Activated CD8-positive, alpha-beta memory T cell treated with anti-CD3 and anti-CD28 coated beads, Interleukin-2, amount 50 U/mL, for 1 hour (primary cell): ENCODE data around the gene MRPS14.
"Not testable (repeated sequence)": the region's sequence is repeated elsewhere in the genome, so short reads cannot be mapped to it uniquely, and the experiment has no call there.

ENCODE experiments used
- DNase-seq: peaks from one replicate; pipeline ENCODE4 v3.0.0-alpha.2; 2020; ENCODE audit errors: extremely low read depth

The MRPS14 gene

GRCh38 chr1:175023922-175024242 is 657 bp upstream of the MRPS14 start:
- not testable (repeated sequence) for DNase-seq

- DNase-seq, result no peak
Measured at GRCh38 chr1:175019524-175019923, 3.7 kb downstream of the MRPS14 start.

GRCh38 chr1:175015243-175015642 is 8.0 kb downstream of the MRPS14 start:
- DNase-seq, result no peak

- no peak for DNase-seq
Measured at GRCh38 chr1:175013445-175013844, 9.8 kb downstream of the MRPS14 start.

DNA sequence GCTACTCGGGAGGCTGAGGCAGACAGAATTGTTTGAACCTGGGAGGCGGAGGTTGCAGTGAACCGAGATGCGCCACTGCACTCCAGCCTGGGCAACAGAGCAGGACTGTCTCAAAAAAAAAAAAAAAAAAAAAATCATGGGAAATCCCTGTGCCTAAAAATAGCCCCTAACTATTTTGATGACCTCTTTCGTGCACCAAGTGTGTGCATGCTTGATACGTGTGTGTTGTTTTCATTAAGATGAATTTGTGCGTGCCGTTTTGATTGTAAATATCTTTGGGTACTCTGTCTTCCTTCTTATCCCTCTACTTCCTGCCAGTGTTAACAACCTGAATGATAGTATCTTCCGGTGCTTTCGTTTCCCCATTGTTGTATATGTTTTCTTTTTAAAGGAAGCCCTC is 13.7 kb downstream of the MRPS14 start:
- DNase-seq, result no peak

- no peak for DNase-seq
Measured at GRCh38 chr1:175005085-175005783, 18.0 kb downstream of the MRPS14 start.

DNA sequence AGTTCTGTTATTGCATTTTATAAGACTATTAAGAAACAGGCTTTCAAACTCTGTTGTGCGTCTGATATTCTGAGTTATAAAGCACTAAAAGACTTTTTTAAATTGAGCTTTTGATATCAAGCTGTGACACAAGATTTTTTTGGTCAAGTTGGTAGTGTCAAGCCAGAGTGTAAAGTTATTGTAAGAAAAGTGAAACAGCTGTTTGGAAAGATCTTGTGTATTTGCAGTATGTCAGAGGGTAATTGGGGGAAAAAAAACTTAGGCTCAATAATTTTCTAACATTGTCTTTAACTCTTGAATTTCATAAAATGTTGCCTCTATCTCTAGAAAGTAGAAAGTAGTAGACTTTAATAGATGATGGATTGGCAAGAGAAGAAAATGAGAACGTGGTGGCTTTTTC is 19.7 kb downstream of the MRPS14 start:
- DNase-seq, result no peak

- DNase-seq, result no peak
Measured at GRCh38 chr1:175002910-175003517, 20.2 kb downstream of the MRPS14 start.

GRCh38 chr1:175000697-175001187 is 22.5 kb downstream of the MRPS14 start:
- no peak for DNase-seq

DNA sequence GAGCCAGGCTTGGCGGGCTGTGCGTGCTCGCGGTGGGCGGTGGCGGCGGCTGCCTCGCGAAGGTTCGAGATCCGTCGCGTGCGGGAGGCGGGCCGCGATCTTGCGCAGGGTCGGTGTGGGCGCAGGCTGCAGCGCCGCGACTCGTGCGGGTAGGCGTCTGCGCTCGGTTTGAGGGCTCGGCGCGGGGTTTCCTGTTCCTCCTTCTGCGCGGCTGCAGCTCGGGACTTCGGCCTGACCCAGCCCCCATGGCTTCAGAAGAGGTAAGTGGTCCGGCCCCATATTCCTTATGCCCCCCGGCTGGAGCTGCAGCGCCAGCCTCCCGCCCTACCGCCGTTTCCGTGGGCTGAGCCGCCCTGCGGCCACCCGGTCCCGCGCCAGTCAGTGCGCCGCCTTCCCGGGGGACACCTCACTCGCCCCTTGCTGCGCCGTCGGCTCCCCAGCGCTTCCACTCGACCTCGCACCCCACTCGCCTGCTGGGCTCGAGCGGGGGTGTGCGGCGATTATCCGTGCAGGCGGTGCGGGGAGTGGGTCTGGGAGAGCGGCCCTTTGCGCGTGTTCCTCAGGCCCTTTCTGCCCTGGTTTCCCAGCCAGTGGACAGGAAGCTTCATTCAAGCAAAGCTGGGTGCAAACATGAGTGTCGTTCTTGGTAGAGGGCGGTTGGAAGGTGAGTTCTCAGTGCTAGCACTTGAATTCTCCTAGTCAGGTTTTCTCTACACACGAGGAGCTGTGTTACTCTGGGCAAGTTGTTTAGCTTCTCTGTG is 23.1 kb downstream of the MRPS14 start, which contains the start of gene CACYBP:
Gene CACYBP, plus strand, starts transcription at position 12 of the 761 bp plus-strand sequence. Its CDS starts 234 bp downstream, at position 246.
- DNase-seq, result no peak

- peak; percentile 97 for DNase-seq
Measured at GRCh38 chr1:174999216-174999935, 23.8 kb downstream of the MRPS14 start.

DNA sequence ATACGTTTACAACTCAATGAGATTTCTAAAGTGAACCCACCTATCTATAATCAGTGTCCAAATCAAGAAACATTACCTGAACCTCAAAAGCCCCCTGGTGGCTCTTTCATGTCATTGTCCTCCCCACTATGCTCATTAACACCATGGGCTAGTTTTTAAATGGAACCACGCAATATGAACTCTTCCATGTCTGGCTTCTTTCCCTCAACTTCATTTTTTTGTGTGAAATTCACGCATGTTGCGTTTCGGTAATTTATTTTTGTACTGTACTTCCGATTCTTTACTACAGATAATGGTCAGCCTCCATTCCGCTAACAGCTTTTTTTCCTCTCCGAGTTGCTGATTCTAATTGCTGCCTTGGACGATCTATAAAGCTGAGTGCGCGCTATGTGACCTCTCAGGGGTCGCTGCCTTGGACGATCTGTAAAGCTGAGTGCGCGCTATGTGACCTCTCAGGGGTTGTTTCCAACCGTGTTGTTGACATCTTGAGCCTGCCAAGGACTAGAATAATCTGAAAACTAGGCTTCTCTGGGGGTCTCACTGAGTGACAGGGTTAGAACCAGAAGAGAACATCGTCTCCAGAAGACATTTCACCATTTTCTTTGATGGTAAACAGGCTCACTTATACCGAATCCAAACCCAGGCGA is 24.5 kb downstream of the MRPS14 start:
- no peak for DNase-seq

DNA sequence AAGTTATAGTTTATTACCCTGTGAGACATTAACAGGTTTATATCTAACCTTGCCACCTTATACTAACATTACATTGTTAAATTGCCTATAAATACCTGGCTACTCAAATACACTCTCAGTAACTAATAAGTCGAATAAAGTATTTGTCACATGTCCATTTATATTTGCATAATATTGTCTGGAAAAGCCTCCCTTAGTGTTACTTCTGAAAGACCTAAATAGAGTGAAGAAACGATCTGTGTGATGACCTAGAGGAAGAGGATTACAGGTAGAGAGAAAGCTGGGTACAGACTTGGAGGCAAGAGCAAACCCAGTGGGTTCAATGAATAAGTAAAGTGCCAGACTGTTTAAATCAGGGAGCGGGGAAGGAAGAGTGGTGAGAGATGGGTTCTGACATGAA is 26.2 kb downstream of the MRPS14 start:
- DNase-seq, result no peak

DNA sequence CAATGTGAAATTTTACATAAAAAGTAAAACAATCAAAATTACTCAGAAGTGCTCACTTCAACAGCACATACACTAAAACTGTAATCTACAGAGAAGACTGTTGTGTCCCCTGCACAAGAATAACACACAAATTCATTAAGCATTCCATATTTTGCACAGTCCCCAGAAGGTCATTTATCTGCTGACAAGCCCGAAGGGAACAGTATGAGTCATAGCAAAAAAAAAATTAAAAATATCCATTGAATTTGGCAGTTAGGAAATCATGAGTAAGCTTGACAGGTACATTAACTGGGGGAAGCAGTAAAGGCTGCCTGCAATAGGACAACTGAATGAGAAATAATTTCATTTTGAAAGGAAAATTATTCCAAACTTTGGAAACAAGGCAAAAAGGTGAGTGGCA is 26.7 kb downstream of the MRPS14 start:
- DNase-seq, result no peak

- DNase-seq, result no peak
Measured at GRCh38 chr1:174995916-174996315, 27.3 kb downstream of the MRPS14 start.

GRCh38 chr1:174995121-174995520 is 28.1 kb downstream of the MRPS14 start:
- DNase-seq, result no peak

DNA sequence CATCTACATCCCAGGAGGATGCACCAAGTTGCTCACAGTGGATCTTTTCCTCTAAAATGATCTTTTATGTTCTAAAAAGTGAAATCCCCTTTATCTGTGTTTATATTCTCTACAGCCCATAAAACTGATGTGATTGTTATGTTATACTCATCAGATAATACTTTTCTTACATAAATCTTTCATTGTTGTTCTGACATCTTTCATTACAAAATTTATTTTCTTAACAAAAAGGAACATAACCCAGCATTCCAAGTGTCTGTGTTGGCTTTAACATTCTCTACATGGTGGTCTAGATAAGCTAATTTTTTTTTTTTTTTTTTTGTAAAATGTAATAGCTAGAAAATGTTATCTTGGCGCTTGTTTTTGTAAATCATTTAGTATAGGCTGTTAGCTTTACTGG is 31.8 kb downstream of the MRPS14 start:
- no peak for DNase-seq

DNA sequence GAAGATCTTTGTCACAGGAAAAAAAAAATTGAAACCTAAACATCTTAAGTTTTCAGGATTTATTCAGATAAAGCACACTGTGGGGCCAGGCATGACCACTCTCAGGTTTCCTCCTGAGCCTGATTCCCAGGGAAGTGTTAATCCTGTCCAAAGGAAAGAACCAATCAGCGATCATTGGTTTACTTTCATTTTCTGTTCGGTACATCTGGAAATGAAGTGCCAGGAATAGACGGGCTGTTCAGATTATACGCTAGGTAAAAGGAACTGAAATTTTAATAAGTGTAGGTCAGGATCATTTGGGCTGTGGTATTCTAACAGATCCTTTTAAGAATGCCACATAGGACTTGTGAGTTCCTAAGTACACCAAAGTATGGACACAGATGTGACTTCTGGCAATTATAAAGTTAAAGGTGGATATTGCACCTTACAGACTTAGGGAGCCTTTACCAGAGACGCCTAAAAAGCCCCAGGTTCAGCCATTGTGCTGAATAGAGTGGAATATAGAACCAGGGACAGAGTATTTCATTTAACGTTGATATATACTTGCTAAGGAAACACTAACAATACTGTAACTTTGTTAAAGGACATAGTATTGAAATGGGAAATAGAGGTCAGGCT is 32.7 kb downstream of the MRPS14 start:
- no peak for DNase-seq

GRCh38 chr1:174989536-174990220 is 33.5 kb downstream of the MRPS14 start:
- no peak for DNase-seq

GRCh38 chr1:174988986-174989385 is 34.2 kb downstream of the MRPS14 start:
- DNase-seq, result no peak

- no peak for DNase-seq
Measured at GRCh38 chr1:174988539-174988938, 34.7 kb downstream of the MRPS14 start.
